Memory B cell (primary cell): ENCODE results near the gene TRPM3.

Source experiments
- ATAC-seq: fragments of 150-1000 bp; cut with Tn5 transposase; 2 replicates; pipeline ENCODE4 v1.10.0; 2021; ENCODE audit warnings: low read depth, mild to moderate bottlenecking, moderate library complexity
- DNase-seq, 2 donors: peaks; one replicate each; pipeline ENCODE4 v3.0.0; 2022; ENCODE audit warnings: low spot score in 2 of 2
- H3K27ac Mint-ChIP-seq: one replicate; pipeline ENCODE4 v1.8.0; 2022; ENCODE audit warnings: mild to moderate bottlenecking, moderate library complexity, mixed read lengths
- H3K27me3 Mint-ChIP-seq: one replicate; pipeline ENCODE4 v1.8.0; 2022; ENCODE audit warnings: mixed read lengths
- H3K36me3 Mint-ChIP-seq: one replicate; pipeline ENCODE4 v1.8.0; 2022; ENCODE audit warnings: mild to moderate bottlenecking, mixed read lengths
- H3K4me1 Mint-ChIP-seq: one replicate; pipeline ENCODE4 v1.8.0; 2022; ENCODE audit warnings: mixed read lengths
- H3K4me3 Mint-ChIP-seq: one replicate; pipeline ENCODE4 v1.8.0; 2022; ENCODE audit warnings: mild to moderate bottlenecking, moderate library complexity, mixed read lengths
- H3K9me3 Mint-ChIP-seq: one replicate; pipeline ENCODE4 v1.8.0; 2022; ENCODE audit warnings: mixed read lengths

TRPM3 gene

DNA sequence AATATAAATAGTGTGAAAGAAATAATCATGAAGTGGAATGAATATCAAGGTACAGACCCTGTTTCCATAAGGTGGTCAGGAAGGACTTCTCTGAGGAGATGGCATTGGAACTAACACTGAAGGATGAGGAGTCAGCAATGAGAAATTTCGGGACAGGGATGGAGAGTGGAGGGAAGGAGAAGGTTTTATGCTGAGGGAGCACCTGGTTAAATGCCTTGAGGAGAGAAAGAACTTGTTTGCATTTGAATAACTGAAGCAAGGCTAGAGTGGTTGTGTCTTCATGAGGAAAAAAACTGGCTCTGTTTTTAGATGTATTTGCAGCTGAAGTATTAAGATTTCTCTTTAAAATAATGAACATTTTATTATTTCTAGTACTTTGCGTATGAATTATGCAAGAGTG, 180.8 kb downstream of the TRPM3 start:
- Mint-ChIP-seq H3K27me3 (no peaks in the 10 kb centered on the region), H3K4me3 (no peak overlapping the region), H3K9me3 (no peaks in the 10 kb centered on the region), H3K4me1 (no peaks in the 10 kb centered on the region), H3K36me3 (no peaks in the 10 kb centered on the region), H3K27ac (no peak overlapping the region)
- no peak for DNase-seq
- no peak for ATAC-seq

DNA sequence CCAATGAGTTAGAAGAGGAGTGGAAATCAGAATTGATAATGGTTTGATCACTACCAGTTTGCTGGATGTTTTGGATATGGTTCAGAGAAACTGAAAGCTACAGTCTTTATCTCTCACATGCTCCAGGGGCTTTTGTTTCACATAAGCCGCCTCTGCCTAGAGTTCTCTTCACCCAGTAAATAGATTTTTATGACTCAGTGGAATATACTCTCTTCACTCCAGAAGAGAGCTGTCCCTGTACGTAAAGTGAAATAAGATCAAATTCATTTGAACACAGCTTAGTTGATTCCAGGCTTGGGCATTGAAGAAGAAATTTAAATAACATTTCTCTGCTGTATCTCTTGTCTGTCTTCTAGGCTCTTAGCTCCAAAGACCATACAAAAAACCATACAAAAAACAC, 184.9 kb downstream of the TRPM3 start:
- ATAC-seq = no peak
- H3K27ac Mint-ChIP-seq = no peak overlapping the region
- no peaks in the 10 kb centered on the region for H3K4me1 Mint-ChIP-seq
- H3K27me3 Mint-ChIP-seq = no peaks in the 10 kb centered on the region
- no peaks in the 10 kb centered on the region for H3K9me3 Mint-ChIP-seq
- no peak for DNase-seq
- H3K36me3 Mint-ChIP-seq = no peaks in the 10 kb centered on the region
- H3K4me3 Mint-ChIP-seq = no peak overlapping the region

DNA sequence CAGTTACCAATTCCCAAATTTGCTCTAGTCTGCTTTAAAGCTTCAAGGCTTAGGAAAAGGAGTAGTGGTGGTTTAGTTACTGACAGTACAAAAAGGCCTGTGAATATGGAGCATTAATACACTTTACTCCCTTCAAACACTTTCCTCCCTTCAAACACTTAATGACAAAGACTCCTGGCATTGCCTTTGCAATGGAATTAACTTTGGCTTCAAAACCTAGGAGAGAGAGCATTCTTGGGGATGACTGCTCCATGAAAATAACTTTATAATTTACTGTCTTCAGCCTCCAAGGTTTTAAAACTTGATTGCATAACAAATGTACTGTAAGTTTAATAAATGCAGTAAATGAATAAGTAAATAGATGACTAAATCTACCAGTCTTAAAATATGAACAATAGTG, 185.6 kb downstream of the TRPM3 start:
- Mint-ChIP-seq H3K36me3 (no peaks in the 10 kb centered on the region), H3K27me3 (no peaks in the 10 kb centered on the region), H3K4me1 (no peaks in the 10 kb centered on the region), H3K4me3 (no peak overlapping the region), H3K9me3 (no peaks in the 10 kb centered on the region), H3K27ac (no peak overlapping the region)
- ATAC-seq (no peak), DNase-seq (no peak)

DNA sequence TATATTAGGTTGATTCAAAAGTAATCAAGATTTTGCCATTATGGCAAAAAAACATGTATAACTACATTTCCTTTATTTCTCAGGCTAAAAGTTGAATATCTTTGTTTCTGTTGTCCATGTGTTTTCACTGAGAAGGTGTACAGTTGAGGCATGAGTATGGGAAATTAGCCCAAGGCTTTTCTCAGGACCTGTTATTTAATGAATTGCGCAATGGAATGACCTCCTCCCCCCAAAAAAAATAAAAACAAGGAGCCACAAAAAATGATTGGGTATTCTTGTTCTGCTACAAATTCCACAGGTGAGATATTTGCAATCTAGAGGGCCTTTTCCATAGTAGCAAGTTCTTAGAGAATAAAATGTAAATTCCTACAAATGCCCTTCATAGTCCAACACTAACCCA, 186.8 kb downstream of the TRPM3 start:
- H3K27ac Mint-ChIP-seq = no peak overlapping the region
- no peak overlapping the region for H3K4me3 Mint-ChIP-seq
- no peaks in the 10 kb centered on the region for H3K27me3 Mint-ChIP-seq
- ATAC-seq (no peak), DNase-seq (no peak)
- H3K36me3 Mint-ChIP-seq = no peaks in the 10 kb centered on the region
- no peaks in the 10 kb centered on the region for H3K9me3 Mint-ChIP-seq
- no peaks in the 10 kb centered on the region for H3K4me1 Mint-ChIP-seq

DNA sequence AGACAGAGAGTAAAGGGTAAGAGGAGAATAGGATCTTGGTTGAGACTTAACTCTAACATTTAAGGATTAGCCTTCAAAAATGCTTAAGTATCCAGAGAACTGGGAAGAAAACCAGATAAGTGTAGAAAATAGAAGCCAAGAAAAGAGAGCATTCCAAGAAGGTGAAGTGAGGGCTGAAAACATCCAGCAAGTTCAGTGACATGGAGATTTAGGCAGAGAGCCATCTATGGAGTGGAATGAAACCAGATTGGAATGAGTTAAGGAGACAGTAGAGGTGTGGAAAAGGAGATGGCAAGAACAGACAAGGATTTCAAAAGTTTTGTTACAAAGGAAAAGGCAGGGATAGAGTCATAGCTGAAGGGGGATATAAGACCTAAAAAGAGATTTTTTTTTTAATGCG, 188.1 kb downstream of the TRPM3 start:
- Mint-ChIP-seq H3K4me1 (no peaks in the 10 kb centered on the region), H3K4me3 (no peak overlapping the region), H3K36me3 (no peaks in the 10 kb centered on the region), H3K27ac (no peak overlapping the region), H3K27me3 (no peaks in the 10 kb centered on the region), H3K9me3 (no peaks in the 10 kb centered on the region)
- ATAC-seq = no peak
- DNase-seq = no peak

DNA sequence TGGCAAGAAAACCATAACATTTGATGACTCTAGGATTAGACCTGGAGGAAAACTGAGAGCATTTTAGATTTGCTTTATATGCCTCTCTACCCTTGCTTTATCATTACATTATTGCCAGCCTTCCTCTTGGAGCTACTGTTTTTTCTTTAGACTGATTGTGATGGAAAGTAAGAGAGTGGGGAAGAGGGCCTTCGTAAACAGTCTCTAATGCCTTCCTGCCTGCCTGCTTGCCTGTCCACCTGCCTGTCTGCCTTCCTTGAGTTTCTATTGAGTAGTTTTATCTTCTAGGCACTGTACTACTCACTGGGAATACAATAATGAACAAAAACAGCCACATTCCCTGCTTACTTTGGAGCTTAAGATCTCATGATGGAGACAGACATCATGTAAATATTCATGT, 189.3 kb downstream of the TRPM3 start:
- Mint-ChIP-seq H3K27me3 (no peaks in the 10 kb centered on the region), H3K4me1 (no peaks in the 10 kb centered on the region), H3K4me3 (no peak overlapping the region), H3K36me3 (no peaks in the 10 kb centered on the region), H3K9me3 (no peaks in the 10 kb centered on the region), H3K27ac (no peak overlapping the region)
- no peak for DNase-seq
- no peak for ATAC-seq

DNA sequence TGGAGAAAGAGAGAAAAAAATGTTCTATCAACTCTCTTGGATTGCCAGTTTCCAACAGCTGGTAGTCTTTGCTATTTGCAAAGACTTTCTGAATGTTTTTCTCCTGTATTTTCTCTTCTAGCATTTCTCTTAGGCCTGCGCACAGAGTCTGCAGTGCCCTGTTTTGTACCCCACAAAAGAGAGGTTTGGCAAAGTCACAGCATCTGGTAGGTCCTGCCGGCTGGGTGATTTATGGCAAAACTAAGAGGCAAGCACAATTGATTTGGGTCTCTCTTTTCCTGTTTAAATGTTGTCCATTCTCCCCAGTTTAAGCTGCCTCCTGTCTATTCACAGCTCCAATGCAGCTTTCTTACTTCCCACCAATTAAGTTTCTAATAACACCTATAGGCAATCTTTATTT, 193.9 kb downstream of the TRPM3 start:
- no peaks in the 10 kb centered on the region for H3K9me3 Mint-ChIP-seq
- H3K27ac Mint-ChIP-seq = no peak overlapping the region
- no peaks in the 10 kb centered on the region for H3K27me3 Mint-ChIP-seq
- no peak overlapping the region for H3K4me3 Mint-ChIP-seq
- H3K36me3 Mint-ChIP-seq = no peaks in the 10 kb centered on the region
- H3K4me1 Mint-ChIP-seq = no peaks in the 10 kb centered on the region
- ATAC-seq = no peak
- DNase-seq = no peak

DNA sequence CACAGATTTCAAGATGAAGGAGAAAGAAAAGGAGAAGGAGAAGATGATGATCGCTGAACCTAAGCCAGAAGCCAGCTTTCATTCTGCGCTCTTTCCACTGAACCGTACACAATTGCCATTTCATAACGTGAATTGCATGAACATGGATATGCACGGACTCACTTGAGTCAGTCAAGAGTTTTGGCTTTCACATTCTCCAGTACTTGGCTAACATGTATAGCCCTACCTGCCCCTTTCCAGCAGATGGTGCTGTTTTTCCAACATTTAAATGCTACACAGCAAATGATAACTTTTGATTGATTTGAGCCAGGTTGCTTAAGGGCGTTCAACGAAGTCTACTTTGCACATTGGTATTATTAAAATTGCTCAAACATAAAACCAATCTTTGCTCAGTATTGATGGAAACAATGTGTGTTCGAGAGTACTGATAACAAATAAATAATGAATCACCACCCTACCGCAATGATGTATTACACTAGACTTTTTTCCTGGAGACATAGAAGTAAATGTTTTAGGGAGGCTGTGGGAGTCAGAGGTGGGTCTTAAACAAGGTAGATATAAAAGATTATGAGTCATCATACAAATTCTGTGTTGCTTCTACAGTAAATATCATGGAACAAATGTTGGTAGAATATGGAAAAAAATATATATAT, 196.4 kb downstream of the TRPM3 start:
- H3K4me3 Mint-ChIP-seq = no peak overlapping the region
- no peak overlapping the region for H3K27ac Mint-ChIP-seq
- no peaks in the 10 kb centered on the region for H3K27me3 Mint-ChIP-seq
- no peaks in the 10 kb centered on the region for H3K36me3 Mint-ChIP-seq
- no peaks in the 10 kb centered on the region for H3K4me1 Mint-ChIP-seq
- DNase-seq = no peak
- no peaks in the 10 kb centered on the region for H3K9me3 Mint-ChIP-seq
- peak; percentile 35 for ATAC-seq

DNA sequence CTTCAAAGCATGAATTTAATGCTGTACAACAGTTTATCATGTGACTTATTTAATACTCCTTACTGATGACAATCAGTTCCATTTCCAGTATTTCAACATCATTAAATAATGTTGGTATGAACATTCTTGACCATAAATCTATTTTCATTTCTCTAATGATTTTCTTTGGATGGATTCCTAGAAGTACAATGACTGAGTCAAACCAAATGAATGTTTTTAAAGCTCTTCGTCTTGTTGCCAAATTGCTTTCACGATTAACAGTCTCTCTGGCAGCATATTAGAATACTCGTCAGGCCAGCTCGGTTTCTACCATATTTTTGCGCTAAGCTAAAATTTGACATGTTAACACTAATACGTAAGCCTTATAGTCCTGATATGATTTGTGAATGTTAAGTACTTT, 197.0 kb downstream of the TRPM3 start:
- H3K36me3 Mint-ChIP-seq = no peaks in the 10 kb centered on the region
- H3K27me3 Mint-ChIP-seq = no peaks in the 10 kb centered on the region
- H3K4me1 Mint-ChIP-seq = no peaks in the 10 kb centered on the region
- ATAC-seq = no peak
- H3K4me3 Mint-ChIP-seq = no peak overlapping the region
- no peaks in the 10 kb centered on the region for H3K9me3 Mint-ChIP-seq
- no peak for DNase-seq
- no peak overlapping the region for H3K27ac Mint-ChIP-seq

DNA sequence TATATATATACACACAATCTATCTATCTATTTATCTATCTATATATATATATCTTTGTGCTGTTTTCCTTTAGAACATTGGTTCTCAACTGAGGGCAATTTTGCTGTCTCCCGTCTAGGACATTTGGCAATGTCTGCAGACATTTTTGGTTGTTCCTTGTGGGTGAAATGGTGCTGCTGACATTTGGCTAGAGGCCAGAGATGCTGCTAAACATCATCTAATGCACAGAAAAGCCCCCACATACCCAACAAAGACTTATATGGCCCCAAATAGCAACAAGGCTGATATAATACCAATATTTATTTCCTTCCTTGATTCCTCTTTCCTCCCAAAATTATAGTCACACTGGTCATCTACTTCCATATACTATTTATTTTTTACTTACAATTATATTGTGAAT, 197.5 kb downstream of the TRPM3 start:
- ATAC-seq (no peak), DNase-seq (no peak)
- H3K9me3 Mint-ChIP-seq = no peaks in the 10 kb centered on the region
- no peaks in the 10 kb centered on the region for H3K36me3 Mint-ChIP-seq
- H3K4me1 Mint-ChIP-seq = no peaks in the 10 kb centered on the region
- no peak overlapping the region for H3K27ac Mint-ChIP-seq
- H3K27me3 Mint-ChIP-seq = no peaks in the 10 kb centered on the region
- no peak overlapping the region for H3K4me3 Mint-ChIP-seq

DNA sequence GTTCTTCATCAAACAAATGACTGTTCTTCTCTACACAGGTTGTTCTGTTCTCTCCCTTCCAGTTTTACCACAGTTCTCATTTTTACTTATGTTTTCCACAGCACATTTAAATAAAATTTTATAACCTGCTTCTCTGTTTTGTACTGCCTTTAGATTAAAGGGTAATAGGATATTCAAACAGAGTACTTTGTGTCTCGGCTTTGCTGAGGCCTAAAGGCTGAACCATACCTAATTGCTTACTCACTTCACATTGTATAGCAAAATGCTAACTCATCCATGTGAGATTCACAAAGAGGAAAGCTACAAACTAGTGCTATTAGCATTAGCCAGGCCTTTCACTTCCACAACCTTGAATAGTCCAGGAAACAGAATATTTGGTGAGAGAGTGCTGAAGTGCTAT, 200.3 kb downstream of the TRPM3 start:
- no peaks in the 10 kb centered on the region for H3K27me3 Mint-ChIP-seq
- DNase-seq = no peak
- no peaks in the 10 kb centered on the region for H3K4me1 Mint-ChIP-seq
- H3K9me3 Mint-ChIP-seq = no peaks in the 10 kb centered on the region
- H3K36me3 Mint-ChIP-seq = no peaks in the 10 kb centered on the region
- no peak for ATAC-seq
- H3K4me3 Mint-ChIP-seq = no peak overlapping the region
- H3K27ac Mint-ChIP-seq = no peak overlapping the region

DNA sequence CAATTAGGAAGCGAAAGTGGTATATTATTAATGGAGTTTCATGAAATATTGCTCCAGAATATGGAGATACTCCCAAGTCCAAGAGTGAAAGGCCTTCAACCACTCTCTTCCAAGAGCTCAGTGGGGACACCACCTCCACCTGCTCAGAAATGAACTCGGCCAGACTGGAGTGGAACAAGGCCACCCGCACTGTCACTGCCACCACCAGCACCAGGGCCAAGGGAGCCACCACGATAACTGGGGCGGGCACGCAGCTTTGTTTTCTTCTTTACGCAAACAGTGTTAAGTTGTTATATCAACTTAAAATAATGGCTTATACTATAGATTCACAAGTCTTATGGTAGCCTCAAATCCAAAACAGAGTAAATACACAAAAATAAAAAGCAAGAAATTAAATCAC, 204.1 kb downstream of the TRPM3 start:
- H3K4me3 Mint-ChIP-seq = no peak overlapping the region
- H3K4me1 Mint-ChIP-seq = no peaks in the 10 kb centered on the region

DNA sequence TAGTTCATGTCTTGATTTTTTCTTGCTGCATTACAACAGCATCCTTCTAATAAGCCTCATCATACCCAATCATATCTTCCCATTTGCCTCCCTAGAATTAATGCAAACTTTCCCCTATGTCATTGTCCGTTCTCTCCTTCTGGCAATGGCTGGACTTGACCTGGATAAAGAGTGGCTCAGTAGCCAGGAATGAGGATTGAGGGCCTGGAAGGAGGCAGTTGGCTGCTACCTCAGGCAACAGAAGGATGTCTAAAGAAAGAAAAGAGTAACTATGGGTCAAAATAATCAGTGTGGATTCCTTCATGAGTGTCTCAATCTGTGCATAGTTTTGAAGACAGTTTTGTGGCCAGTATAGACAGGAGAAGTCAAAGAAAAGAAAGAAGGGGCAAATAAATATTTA, 209.6 kb downstream of the TRPM3 start:
- no peak for ATAC-seq
- peaks cover 2% of the 10 kb centered on the region for H3K27me3 Mint-ChIP-seq
- H3K4me1 Mint-ChIP-seq = no peaks in the 10 kb centered on the region

More for the DNA sequence above, 204.1 kb downstream of the TRPM3 start:
- Mint-ChIP-seq H3K36me3 (no peaks in the 10 kb centered on the region), H3K27ac (no peak overlapping the region), H3K27me3 (peaks cover 2% of the 10 kb centered on the region), H3K9me3 (peaks cover 2% of the 10 kb centered on the region)
- ATAC-seq = no peak
- no peak for DNase-seq

DNA sequence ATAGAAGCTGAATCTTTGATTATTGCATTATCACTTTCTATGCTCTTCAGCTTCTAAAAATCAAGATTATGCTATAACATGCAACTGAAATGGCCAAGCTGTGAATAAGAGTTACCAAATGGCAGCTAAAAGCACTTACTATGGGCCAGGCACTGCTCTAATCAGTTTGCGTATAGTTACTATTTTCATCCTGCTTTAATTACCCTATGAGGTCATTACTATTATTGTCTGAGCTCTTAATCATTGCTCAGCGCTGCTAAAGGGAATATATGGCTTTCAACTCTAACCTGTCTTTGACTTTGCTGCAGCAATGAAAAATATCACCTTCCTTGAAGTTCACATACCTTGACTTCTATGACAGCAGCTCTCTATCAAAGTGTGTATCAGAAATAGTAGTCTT, 210.8 kb downstream of the TRPM3 start:
- Mint-ChIP-seq H3K9me3 (peaks cover 3% of the 10 kb centered on the region), H3K4me3 (no peak overlapping the region), H3K36me3 (no peaks in the 10 kb centered on the region), H3K27me3 (peaks cover 2% of the 10 kb centered on the region), H3K27ac (no peak overlapping the region), H3K4me1 (no peaks in the 10 kb centered on the region)
- ATAC-seq (no peak), DNase-seq (no peak)

More for the DNA sequence above, 209.6 kb downstream of the TRPM3 start:
- peaks cover 3% of the 10 kb centered on the region for H3K9me3 Mint-ChIP-seq
- DNase-seq = no peak
- no peaks in the 10 kb centered on the region for H3K36me3 Mint-ChIP-seq
- H3K4me3 Mint-ChIP-seq = no peak overlapping the region
- no peak overlapping the region for H3K27ac Mint-ChIP-seq

DNA sequence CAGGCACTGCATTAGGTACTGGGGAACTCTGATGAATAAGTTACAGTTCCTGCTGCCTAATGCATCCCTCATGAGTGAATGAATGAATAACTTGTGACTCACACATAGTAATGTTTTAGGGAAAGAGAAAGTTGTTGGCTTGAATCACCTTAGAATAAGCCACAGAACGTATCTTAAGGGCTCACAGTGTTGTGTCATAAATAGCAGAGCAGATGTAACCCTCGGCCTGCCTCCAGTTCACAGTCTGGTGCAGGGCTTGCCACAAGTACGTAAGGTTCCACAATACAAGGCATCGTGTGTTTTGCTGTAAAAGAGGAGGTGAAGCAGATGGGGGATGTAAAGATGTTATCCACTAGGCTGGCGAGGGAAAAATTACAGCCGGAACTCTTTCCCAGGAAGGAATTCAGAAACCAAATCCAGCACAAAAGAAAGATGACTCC, 218.7 kb downstream of the TRPM3 start:
- Mint-ChIP-seq H3K36me3 (no peaks in the 10 kb centered on the region), H3K4me3 (no peak overlapping the region), H3K9me3 (no peaks in the 10 kb centered on the region), H3K27ac (no peak overlapping the region), H3K4me1 (no peaks in the 10 kb centered on the region), H3K27me3 (no peaks in the 10 kb centered on the region)
- ATAC-seq = no peak
- no peak for DNase-seq
